Glutamatergic neuron (in vitro differentiated cells): ENCODE results near the gene SH3GL2. TPM values are rescaled to one million over a fixed set of nuclear protein-coding genes. Genes with fewer than 3 reads are reported as not detected.

Source experiments
- DNase-seq: peaks from one replicate; pipeline ENCODE4 v3.0.0; 2022
- H3K27ac Mint-ChIP-seq: one replicate; pipeline ENCODE4 v1.8.0; 2020; ENCODE audit warnings: mild to moderate bottlenecking, mixed read lengths, inconsistent platforms; ENCODE audit not compliant: unreplicated experiment
- H3K27me3 Mint-ChIP-seq: one replicate; pipeline ENCODE4 v1.8.0; 2020; ENCODE audit warnings: mild to moderate bottlenecking, moderate library complexity, mixed read lengths, inconsistent platforms; ENCODE audit not compliant: unreplicated experiment
- H3K36me3 Mint-ChIP-seq: one replicate; pipeline ENCODE4 v1.8.0; 2020; ENCODE audit warnings: mild to moderate bottlenecking, mixed read lengths, inconsistent platforms; ENCODE audit not compliant: unreplicated experiment
- H3K4me1 Mint-ChIP-seq: one replicate; pipeline ENCODE4 v1.8.0; 2020; ENCODE audit warnings: mild to moderate bottlenecking, low read depth, mixed read lengths, inconsistent platforms; ENCODE audit not compliant: unreplicated experiment
- H3K4me3 Mint-ChIP-seq: one replicate; pipeline ENCODE4 v1.8.0; 2020; ENCODE audit warnings: mild to moderate bottlenecking, mixed read lengths, inconsistent platforms; ENCODE audit not compliant: unreplicated experiment
- H3K9me3 Mint-ChIP-seq: one replicate; pipeline ENCODE4 v1.8.0; 2020; ENCODE audit warnings: mild to moderate bottlenecking, moderate library complexity, mixed read lengths, inconsistent platforms; ENCODE audit not compliant: unreplicated experiment
- total RNA-seq: library from RNA; stranded (reverse); fragmentation: NEBNext Ultra II Directional; extraction: Animal tissue kit (Norgen Biotek cat#: 25700); gene quantifications from one replicate; pipeline ENCODE4 v1.2.1, GENCODE V29; 2021; ENCODE audit not compliant: unreplicated experiment
- TF ChIP-seq, protein P1 (sequence below): fragments of 200-600 bp; sonication (generic); IDR thresholded peaks from one replicate; pipeline ENCODE4 v1.5.0; 2021; ENCODE audit not compliant: partially characterized antibody, unreplicated experiment

Gene SH3GL2
- total RNA-seq, 1 donor from 2014 or later = 8.1 TPM

DNA sequence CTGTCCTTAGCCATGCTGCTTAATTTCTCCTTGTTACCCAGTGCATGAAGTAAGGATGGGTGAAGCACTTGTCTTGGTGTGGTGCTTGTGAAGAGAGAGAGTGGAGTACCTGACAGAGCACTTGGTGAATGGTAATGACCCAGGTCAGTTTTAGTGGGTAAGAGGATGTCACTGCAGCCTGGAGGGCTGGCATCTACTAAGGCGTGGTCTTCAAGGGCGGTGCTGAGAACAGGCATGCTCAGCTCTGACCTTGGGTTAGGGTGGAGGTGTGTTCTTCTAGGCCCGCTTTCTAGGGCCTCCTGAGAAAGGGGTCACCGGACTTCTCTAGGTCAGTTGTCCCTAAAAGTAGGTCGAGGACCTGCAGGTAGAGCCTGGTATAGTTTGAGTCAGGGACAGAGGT lies 25.7 kb downstream of the SH3GL2 start:
- Mint-ChIP-seq H3K4me3 (no peak overlapping the region), H3K4me1 (peaks cover 5% of the 10 kb centered on the region), H3K36me3 (no peaks in the 10 kb centered on the region), H3K9me3 (no peaks in the 10 kb centered on the region), H3K27ac (no peak overlapping the region), H3K27me3 (peaks cover under 1% of the 10 kb centered on the region)
- DNase-seq = no peak
- TF ChIP-seq, protein P1, sequence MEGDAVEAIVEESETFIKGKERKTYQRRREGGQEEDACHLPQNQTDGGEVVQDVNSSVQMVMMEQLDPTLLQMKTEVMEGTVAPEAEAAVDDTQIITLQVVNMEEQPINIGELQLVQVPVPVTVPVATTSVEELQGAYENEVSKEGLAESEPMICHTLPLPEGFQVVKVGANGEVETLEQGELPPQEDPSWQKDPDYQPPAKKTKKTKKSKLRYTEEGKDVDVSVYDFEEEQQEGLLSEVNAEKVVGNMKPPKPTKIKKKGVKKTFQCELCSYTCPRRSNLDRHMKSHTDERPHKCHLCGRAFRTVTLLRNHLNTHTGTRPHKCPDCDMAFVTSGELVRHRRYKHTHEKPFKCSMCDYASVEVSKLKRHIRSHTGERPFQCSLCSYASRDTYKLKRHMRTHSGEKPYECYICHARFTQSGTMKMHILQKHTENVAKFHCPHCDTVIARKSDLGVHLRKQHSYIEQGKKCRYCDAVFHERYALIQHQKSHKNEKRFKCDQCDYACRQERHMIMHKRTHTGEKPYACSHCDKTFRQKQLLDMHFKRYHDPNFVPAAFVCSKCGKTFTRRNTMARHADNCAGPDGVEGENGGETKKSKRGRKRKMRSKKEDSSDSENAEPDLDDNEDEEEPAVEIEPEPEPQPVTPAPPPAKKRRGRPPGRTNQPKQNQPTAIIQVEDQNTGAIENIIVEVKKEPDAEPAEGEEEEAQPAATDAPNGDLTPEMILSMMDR = no peak

DNA sequence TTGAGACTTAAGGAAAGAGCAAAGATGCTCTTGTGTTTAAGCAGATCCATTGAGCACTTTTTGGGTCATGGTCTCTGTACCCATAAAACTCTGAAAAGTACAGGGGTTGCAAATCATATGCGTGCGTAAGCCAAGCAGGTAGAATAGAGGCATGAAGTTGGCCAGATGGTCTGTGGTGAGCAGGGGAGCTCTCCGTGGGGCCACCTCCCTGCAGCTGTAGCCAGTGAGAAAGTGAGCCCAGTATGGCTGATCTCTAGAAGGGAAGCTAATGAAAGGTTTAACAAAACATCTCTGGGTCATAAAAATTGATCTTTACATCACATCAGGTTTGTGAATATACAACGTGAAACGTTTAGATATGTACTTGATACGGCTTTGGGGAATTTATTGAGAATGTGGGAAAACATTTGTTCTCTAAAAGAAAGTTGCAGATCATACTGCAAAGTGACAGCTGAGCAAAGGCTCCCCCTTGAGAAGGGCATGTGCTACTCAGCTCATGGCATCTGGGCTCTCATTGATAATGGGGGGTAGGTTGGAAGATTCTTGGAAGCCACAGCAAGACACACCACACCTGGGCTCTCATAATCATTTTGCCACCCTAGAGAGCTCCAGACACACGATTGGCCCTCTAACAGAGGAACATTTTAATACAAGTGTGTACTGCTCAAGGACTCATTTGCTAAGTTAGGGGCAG lies 30.6 kb downstream of the SH3GL2 start:
- peak overlapping the region; percentile 0 for H3K27ac Mint-ChIP-seq

DNA sequence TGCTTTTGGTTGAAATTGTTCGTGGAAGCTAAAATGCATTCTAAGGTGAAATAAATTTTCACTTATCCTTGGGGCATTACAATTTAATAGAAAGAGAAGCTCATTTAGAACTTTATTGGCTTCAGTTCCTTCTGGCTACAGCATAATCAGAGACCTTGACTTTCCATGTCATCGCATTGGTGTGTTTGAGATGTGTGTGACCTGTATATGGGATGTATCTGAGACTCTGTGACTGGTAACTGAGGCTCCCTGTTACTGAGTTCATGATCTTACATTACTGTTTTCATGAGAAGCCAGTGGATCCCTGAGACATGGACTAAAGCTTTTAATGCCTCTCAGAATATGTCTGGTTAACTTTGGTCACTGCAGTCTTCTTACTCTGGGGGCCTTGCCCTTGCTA lies 32.5 kb downstream of the SH3GL2 start:
- TF ChIP-seq, protein P1 = no peak
- Mint-ChIP-seq H3K27ac (no peak overlapping the region), H3K9me3 (no peaks in the 10 kb centered on the region), H3K36me3 (no peaks in the 10 kb centered on the region), H3K27me3 (no peaks in the 10 kb centered on the region), H3K4me1 (peaks cover 13% of the 10 kb centered on the region), H3K4me3 (no peak overlapping the region)
- no peak for DNase-seq

More for the DNA sequence above, 30.6 kb downstream of the SH3GL2 start:
- Mint-ChIP-seq H3K4me3 (no peak overlapping the region), H3K9me3 (no peaks in the 10 kb centered on the region), H3K36me3 (no peaks in the 10 kb centered on the region), H3K4me1 (peaks cover 13% of the 10 kb centered on the region), H3K27me3 (no peaks in the 10 kb centered on the region)
- no peak for DNase-seq
- TF ChIP-seq, protein P1 = no peak

DNA sequence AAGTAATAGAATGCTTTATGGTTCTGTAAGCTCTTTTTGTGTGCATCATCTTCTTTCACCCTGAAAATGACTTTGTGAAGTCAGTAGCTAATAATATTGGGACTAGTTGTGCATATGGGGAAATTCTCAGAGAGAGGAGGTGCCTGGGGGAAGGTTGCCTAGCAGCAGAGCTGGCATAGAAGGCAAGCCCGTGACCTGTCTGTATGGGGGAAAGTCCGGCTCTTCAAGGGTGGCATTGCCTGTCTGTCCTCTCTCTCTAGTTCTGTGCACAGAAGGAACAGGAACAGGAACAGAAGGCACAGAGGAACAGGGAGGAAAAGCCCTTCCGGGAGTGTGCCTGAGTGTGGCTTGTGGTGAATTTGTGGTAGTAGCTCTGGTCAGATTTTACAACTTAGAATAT lies 33.1 kb downstream of the SH3GL2 start:
- H3K27ac Mint-ChIP-seq = no peak overlapping the region
- H3K36me3 Mint-ChIP-seq = no peaks in the 10 kb centered on the region
- H3K4me1 Mint-ChIP-seq = peaks cover 13% of the 10 kb centered on the region
- DNase-seq = no peak
- no peaks in the 10 kb centered on the region for H3K27me3 Mint-ChIP-seq
- TF ChIP-seq, protein P1 = no peak
- no peaks in the 10 kb centered on the region for H3K9me3 Mint-ChIP-seq
- no peak overlapping the region for H3K4me3 Mint-ChIP-seq

DNA sequence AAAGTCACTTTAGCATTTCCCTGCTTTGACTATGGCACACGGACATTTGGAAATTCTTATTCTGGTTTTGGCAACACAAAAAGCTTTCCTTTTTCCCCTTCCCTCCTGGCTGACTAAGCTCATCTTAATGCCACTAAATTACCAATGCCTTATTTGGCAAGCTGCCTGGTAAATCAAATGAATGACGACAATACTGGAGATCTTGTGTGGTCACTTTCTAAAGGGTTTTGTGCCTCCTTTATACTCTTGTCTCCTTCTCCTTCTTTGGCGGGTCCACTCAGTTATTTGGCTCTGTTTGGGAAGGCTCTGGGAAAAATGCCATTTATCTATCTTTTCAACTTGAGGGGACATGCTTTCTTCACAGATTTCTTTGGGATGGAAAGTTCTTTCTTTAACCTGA lies 34.9 kb downstream of the SH3GL2 start:
- H3K4me3 Mint-ChIP-seq = no peak overlapping the region
- no peaks in the 10 kb centered on the region for H3K9me3 Mint-ChIP-seq
- TF ChIP-seq, protein P1 = no peak
- peaks cover 13% of the 10 kb centered on the region for H3K4me1 Mint-ChIP-seq
- H3K27me3 Mint-ChIP-seq = no peaks in the 10 kb centered on the region
- no peak overlapping the region for H3K27ac Mint-ChIP-seq
- DNase-seq = no peak
- no peaks in the 10 kb centered on the region for H3K36me3 Mint-ChIP-seq
